Kidney (tissue), 14 donors: ENCODE data around the gene SH3PXD2A. TPM values are rescaled to one million over a fixed set of nuclear protein-coding genes. Genes with fewer than 3 reads are reported as not detected.
"Not testable (repeated sequence)": the region's sequence is repeated elsewhere in the genome, so short reads cannot be mapped to it uniquely, and the experiment has no call there.

Experiments
- DNase-seq, 5 donors: peaks; one replicate each; pipeline ENCODE4 v3.0.0-alpha.2; 2013 to 2020
- FAIRE-seq: peaks from 2 replicates; lab custom pipeline; 2012; peaks lifted over from hg19 to GRCh38; lab: Jason Lieb, UNC
- H3K27ac ChIP-seq, 2 donors: one replicate each; pipeline ENCODE4 v1.7.0; 2013; ENCODE audit warnings: low read depth in 2 of 2, low read length in 2 of 2, inconsistent platforms in 1 of 2
- H3K27me3 ChIP-seq: one replicate; pipeline ENCODE4 v1.7.1; 2013; ENCODE audit warnings: low read length, inconsistent platforms; ENCODE audit not compliant: control insufficient read depth, insufficient read depth
- H3K36me3 ChIP-seq, 3 donors: one replicate each; pipeline versions ENCODE4 v1.7.0 to v1.7.1; 2013; ENCODE audit warnings: low read length in 3 of 3, control low read depth in 1 of 3, inconsistent platforms in 1 of 3; ENCODE audit not compliant: insufficient read depth in 3 of 3, control insufficient read depth in 2 of 3
- H3K4me1 ChIP-seq, 3 donors: one replicate each; pipeline versions ENCODE4 v1.7.0 to v1.7.1; 2013; ENCODE audit warnings: low read length in 3 of 3, inconsistent platforms in 1 of 3, low read depth in 1 of 3; ENCODE audit not compliant: control insufficient read depth in 2 of 3, insufficient read depth in 2 of 3
- H3K4me3 ChIP-seq, 3 donors: one replicate each; pipeline versions ENCODE4 v1.7.0 to v1.8.1; 2013; ENCODE audit warnings: low read length in 3 of 3, control low read depth in 1 of 3, inconsistent platforms in 1 of 3
- H3K9ac ChIP-seq, 3 donors: one replicate each; pipeline versions ENCODE4 v1.7.0 to v1.7.1; 2013; ENCODE audit warnings: low read length in 3 of 3, control low read depth in 1 of 3, inconsistent platforms in 1 of 3
- H3K9me3 ChIP-seq, 3 donors: one replicate each; pipeline versions ENCODE4 v1.7.0 to v1.7.1; 2013; ENCODE audit warnings: low read length in 3 of 3, control low read depth in 1 of 3, inconsistent platforms in 1 of 3; ENCODE audit not compliant: control insufficient read depth in 2 of 3, insufficient read depth in 1 of 3
- intact Hi-C: fragments of 100-400 bp; cut with DNase I; formaldehyde crosslinking; loops from one replicate; pipeline ENCODE4 v1.11.1; 2022
- polyA plus RNA-seq: library from polyadenylated mRNA; stranded (reverse); fragments of 350-450 nt; fragmentation: Illumina TruSeq; extraction: RNeasy Lipid Tissue Mini Kit (QIAGEN cat#74804); gene quantifications from one replicate; pipeline ENCODE4 v1.2.3, GENCODE V29; 2014; ENCODE audit warnings: low read depth, low replicate concordance; ENCODE audit not compliant: insufficient read depth
- total RNA-seq: library from RNA; stranded (reverse); fragmentation: NEBNext Ultra II Directional; extraction: Animal tissue kit (Norgen Biotek cat#: 25700); gene quantifications from one replicate; pipeline ENCODE4 v1.2.1, GENCODE V29; 2021
- TF ChIP-seq, protein P1 (sequence below): IDR thresholded peaks from 3 replicates; pipeline ENCODE4 v1.5.1; 2012; ENCODE audit warnings: mild to moderate bottlenecking, moderate library complexity, borderline replicate concordance; ENCODE audit not compliant: insufficient read depth; ENCODE audit errors: extremely low read depth
- donor health status: control.
- donor health status: control.
- donor health status: control.
- donor health status: control.
- donor health status: control.
- donor health status: DM: yes; HTN: yes; CAD: no.
- donor health status: Normal renal cell carcinoma (clear cell type).

SH3PXD2A gene
- total and polyA plus RNA-seq, 2 donors from 2014 or later = 2.4 to 20.1 TPM

DNA sequence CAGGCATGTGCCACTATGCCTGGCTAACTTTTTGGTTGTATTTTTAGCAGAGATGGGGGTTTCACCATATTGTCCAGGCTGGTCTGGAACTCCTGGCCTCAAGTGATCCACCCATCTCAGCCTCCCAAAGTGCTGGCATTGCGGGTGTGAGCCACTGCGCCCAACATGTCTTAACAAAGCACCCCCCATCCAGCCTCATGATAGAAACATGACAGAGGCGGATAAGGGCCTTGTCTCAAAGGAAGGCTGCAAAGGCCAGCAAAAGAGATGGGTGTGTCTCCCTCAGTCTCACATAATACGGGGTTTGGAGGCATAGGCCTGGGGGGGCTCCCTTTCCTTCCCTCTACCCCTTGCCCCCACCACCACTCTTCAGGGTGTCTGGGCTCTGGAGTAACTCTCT, 93.2 kb downstream of the SH3PXD2A start:
- DNase-seq (no peak), FAIRE-seq (no peak)
- Histone ChIP-seq H3K9me3 (no peaks in the 10 kb centered on the region), H3K4me3 (no peak overlapping the region), H3K36me3 (no peaks in the 10 kb centered on the region), H3K9ac (no peak overlapping the region), H3K27ac (no peak overlapping the region), H3K27me3 (no peaks in the 10 kb centered on the region), H3K4me1 (peaks cover 1 to 32% (median 7%) of the 10 kb centered on the region in 3 donors)
- TF ChIP-seq, protein P1, sequence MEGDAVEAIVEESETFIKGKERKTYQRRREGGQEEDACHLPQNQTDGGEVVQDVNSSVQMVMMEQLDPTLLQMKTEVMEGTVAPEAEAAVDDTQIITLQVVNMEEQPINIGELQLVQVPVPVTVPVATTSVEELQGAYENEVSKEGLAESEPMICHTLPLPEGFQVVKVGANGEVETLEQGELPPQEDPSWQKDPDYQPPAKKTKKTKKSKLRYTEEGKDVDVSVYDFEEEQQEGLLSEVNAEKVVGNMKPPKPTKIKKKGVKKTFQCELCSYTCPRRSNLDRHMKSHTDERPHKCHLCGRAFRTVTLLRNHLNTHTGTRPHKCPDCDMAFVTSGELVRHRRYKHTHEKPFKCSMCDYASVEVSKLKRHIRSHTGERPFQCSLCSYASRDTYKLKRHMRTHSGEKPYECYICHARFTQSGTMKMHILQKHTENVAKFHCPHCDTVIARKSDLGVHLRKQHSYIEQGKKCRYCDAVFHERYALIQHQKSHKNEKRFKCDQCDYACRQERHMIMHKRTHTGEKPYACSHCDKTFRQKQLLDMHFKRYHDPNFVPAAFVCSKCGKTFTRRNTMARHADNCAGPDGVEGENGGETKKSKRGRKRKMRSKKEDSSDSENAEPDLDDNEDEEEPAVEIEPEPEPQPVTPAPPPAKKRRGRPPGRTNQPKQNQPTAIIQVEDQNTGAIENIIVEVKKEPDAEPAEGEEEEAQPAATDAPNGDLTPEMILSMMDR = no peak
- intact Hi-C loops = no loop called here

DNA sequence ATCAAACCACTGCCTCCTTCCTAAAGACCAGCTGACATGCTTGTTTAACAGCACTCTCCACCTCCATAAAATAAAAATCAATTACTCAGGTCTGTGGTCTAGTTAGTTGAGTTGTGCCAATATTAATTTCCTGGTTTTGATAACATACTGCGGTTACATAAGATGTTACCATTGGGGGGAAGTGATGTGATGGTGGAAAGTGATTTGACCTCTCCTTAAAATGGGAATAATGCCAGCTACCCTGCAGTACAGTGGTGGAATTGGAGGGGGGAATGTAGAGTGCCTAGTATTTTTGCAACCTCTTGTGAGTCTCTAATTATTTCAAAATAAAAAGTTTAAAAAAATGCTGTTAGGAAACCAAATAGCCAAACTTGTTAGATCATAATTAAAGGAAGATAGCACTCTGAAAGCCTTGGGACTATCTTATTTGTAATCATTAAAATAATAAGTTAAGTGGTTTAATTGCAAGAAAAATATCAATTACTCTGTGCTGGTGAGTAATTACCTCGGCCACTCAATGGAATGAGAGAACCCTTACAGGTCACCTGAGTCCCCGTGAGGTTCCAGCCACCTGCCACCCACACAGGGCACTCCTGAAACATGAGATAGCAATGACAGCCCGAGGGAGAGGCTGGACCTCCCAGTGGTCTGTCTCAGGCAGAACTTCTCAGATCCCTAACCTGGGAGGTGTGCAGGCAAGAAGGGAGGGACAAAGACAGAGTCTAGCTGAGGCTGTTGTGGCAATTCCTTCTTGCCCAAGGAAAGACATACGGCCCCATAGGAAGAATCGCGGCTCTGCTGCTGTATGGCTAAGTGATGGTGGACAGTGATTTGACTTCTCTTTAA, 94.1 kb downstream of the SH3PXD2A start:
- peaks cover 0 to 32% (median 7%) of the 10 kb centered on the region in 3 donors for H3K4me1 ChIP-seq
- DNase-seq (peak in 2 of 5 donors; percentile 58 to 62), FAIRE-seq (no peak)
- no peaks in the 10 kb centered on the region for H3K27me3 ChIP-seq
- no peaks in the 10 kb centered on the region for H3K36me3 ChIP-seq
- H3K9me3 ChIP-seq = no peaks in the 10 kb centered on the region
- no peak overlapping the region for H3K9ac ChIP-seq
- no peak overlapping the region for H3K27ac ChIP-seq
- intact Hi-C loops = no loop called here
- H3K4me3 ChIP-seq = no peak overlapping the region
- TF ChIP-seq, protein P1 = no peak

DNA sequence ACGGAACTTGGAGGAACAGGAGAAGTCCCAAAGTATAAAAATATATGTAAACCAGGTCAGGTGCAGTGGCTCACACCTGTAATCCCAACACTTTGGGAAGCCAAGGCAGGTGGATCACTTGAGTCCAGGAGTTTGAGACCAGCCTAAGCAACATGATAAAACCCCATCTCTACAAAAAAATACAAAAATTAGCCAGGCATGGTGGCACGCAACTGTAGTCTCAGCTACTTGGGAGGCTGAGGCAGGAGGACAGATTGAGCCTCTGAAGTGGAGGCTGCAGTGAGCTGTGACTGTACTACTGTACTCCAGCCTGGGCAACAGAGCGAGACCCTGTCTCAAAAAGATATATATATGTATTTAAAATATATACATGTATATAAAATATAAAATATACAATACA, 95.1 kb downstream of the SH3PXD2A start:
- H3K4me3 ChIP-seq, FAIRE-seq, intact Hi-C loops, H3K9me3 ChIP-seq, H3K27me3 ChIP-seq, H3K27ac ChIP-seq, DNase-seq, H3K36me3 ChIP-seq, H3K9ac ChIP-seq: not testable (repeated sequence)
- H3K4me1 ChIP-seq = peaks cover 0 to 32% (median 7%) of the 10 kb centered on the region in 3 donors

DNA sequence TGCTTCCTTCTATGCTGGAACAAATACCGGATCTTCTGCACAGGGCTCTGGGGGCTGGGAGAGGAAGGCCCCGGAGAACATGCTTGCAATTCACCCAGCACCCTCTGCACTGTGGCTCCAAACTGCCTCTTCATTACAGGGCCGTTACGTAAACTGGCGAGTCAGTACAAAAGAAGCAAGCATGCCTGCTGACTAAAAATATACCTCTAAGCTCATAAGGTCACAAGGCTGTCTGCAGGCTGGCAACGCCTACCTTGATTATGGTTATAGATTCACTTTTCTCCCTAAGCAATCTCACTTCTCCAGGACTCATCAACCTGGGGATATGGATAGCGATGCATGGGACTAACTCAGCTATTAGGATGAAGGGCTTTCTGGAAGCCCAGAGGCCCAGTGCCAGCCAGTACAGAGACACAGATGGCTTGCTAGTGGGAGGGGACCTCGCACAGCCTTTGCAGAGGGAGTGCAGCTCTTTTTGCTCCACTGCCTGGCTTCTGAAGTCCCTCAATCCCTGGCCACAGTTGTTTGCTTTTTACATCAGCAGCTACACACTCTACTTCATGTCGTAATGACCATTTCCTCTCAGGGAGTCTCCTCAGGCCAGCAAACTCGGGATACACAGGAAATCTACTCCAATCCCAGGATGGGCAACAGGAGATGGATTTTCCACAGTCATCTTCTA, 96.1 kb downstream of the SH3PXD2A start:
- no peak overlapping the region for H3K4me3 ChIP-seq
- H3K4me1 ChIP-seq = peaks cover 0 to 32% (median 7%) of the 10 kb centered on the region in 3 donors
- no peak overlapping the region for H3K9ac ChIP-seq
- H3K27ac ChIP-seq = peak overlapping the region; percentile 51 to 74
- no peaks in the 10 kb centered on the region for H3K36me3 ChIP-seq
- TF ChIP-seq, protein P1 = no peak
- intact Hi-C loops = no loop called here
- peak in 3 of 5 donors; percentile 64 to 86 (median 81) for DNase-seq
- no peaks in the 10 kb centered on the region for H3K9me3 ChIP-seq
- H3K27me3 ChIP-seq = no peaks in the 10 kb centered on the region
- FAIRE-seq = no peak
